IMR-90 (cell line): Measurements from ENCODE around the gene EBF3. TPM values are rescaled to one million over a fixed set of nuclear protein-coding genes. Genes with fewer than 3 reads are reported as not detected.

ENCODE experiments used
- ATAC-seq: fragments of 200-7000 bp; cut with Tn5 transposase; 2 replicates; pipeline ENCODE4 v1.9.1; 2020; ENCODE audit warnings: low read depth, mild to moderate bottlenecking, moderate library complexity
- BruUV-seq: library from RNA; stranded (reverse); fragments of 400-500 nt; replicated peaks from 2 replicates; lab custom pipeline; 2021; lab: Mats Ljungman, UMichigan
- CTCF ChIA-PET: fragments of 300-600 bp; formaldehyde crosslinking; extraction: SDS; loops from one replicate; lab custom pipeline; 2021; ENCODE audit warnings: antibody characterized with exemption; lab: Yijun Ruan, JAX
- POLR2A ChIA-PET: fragments of 300-600 bp; sonication (Branson Sonifier 250); formaldehyde crosslinking; loops from one replicate; lab custom pipeline; 2022; ENCODE audit warnings: antibody characterized with exemption; ENCODE audit not compliant: unreplicated experiment; lab: Charles Lee
- DNase-seq: peaks from one replicate; pipeline ENCODE4 v3.0.0; 2013
- H2AFZ ChIP-seq: replicated peaks from 2 replicates; pipeline ENCODE3; 2013; ENCODE audit warnings: low read length, mild to moderate bottlenecking; ENCODE audit not compliant: poor library complexity
- H2AK5ac ChIP-seq: 2 replicates; pipeline ENCODE4 v1.6.1; 2013; ENCODE audit warnings: low read depth, low read length, inconsistent platforms
- H2AK9ac ChIP-seq: replicated peaks from 2 replicates; pipeline ENCODE3; 2013; ENCODE audit warnings: mild to moderate bottlenecking, low read depth, low read length, moderate library complexity; ENCODE audit not compliant: poor library complexity
- H2BK120ac ChIP-seq: 2 replicates; pipeline ENCODE4 v1.6.1; 2013; ENCODE audit warnings: low read depth, low read length, inconsistent platforms
- H2BK15ac ChIP-seq: 3 replicates; pipeline ENCODE4 v1.6.1; 2013; ENCODE audit warnings: low read depth, low read length, inconsistent platforms
- H2BK20ac ChIP-seq: 2 replicates; pipeline ENCODE4 v1.6.1; 2013; ENCODE audit warnings: low read depth, mild to moderate bottlenecking, inconsistent platforms, low read length, moderate library complexity
- H2BK5ac ChIP-seq: 2 replicates; pipeline ENCODE4 v1.6.1; 2013; ENCODE audit warnings: mild to moderate bottlenecking, low read depth, low read length, inconsistent platforms; ENCODE audit not compliant: poor library complexity, severe bottlenecking
- H3K14ac ChIP-seq: replicated peaks from 2 replicates; pipeline ENCODE4 v1.6.1; 2013; ENCODE audit warnings: low read depth, low read length, inconsistent platforms
- H3K18ac ChIP-seq: 2 replicates; pipeline ENCODE4 v1.6.1; 2013; ENCODE audit warnings: low read depth, low read length, control low read depth
- H3K23ac ChIP-seq: 2 replicates; pipeline ENCODE4 v1.6.1; 2013; ENCODE audit warnings: low read depth, low read length, inconsistent platforms
- H3K27ac ChIP-seq: 2 replicates; pipeline ENCODE4 v1.5.1; 2013; ENCODE audit warnings: mild to moderate bottlenecking, control low read depth, low read length; ENCODE audit not compliant: insufficient read depth
- H3K27me3 ChIP-seq: 2 replicates; pipeline ENCODE4 v1.6.1; 2013; ENCODE audit warnings: low read length; ENCODE audit not compliant: control insufficient read depth, insufficient read depth
- H3K36me3 ChIP-seq: 2 replicates; pipeline ENCODE4 v1.6.1; 2013; ENCODE audit warnings: low read length, mixed read lengths; ENCODE audit not compliant: control insufficient read depth, insufficient read depth
- H3K4ac ChIP-seq: 2 replicates; pipeline ENCODE4 v1.6.1; 2013; ENCODE audit warnings: low read depth, low read length, inconsistent platforms
- H3K4me1 ChIP-seq: 2 replicates; pipeline ENCODE4 v1.6.1; 2013; ENCODE audit warnings: low read length, mixed read lengths; ENCODE audit not compliant: control insufficient read depth, insufficient read depth
- H3K4me2 ChIP-seq: 2 replicates; pipeline ENCODE4 v1.6.1; 2013; ENCODE audit warnings: low read depth, mild to moderate bottlenecking, control low read depth, low read length, moderate library complexity
- H3K4me3 ChIP-seq: 2 replicates; pipeline ENCODE4 v1.5.1; 2013; ENCODE audit warnings: low read depth, mild to moderate bottlenecking, control low read depth, low read length, moderate library complexity; ENCODE audit not compliant: insufficient read depth
- H3K56ac ChIP-seq: 2 replicates; pipeline ENCODE4 v1.6.1; 2013; ENCODE audit warnings: low read length, inconsistent platforms; ENCODE audit not compliant: insufficient read depth; ENCODE audit errors: extremely low read depth
- H3K79me1 ChIP-seq, 2 experiments: 2 replicates each; pipeline ENCODE4 v1.6.1; 2013; ENCODE audit warnings: low read length in 2 of 2, inconsistent platforms in 1 of 2, low read depth in 1 of 2
- H3K9ac ChIP-seq: 2 replicates; pipeline ENCODE4 v1.6.1; 2013; ENCODE audit warnings: low read depth, low read length, control low read depth
- H3K9me1 ChIP-seq: 2 replicates; pipeline ENCODE4 v1.6.1; 2013; ENCODE audit warnings: low read length, inconsistent platforms; ENCODE audit not compliant: insufficient read depth
- H3K9me3 ChIP-seq: 2 replicates; pipeline ENCODE4 v1.6.1; 2013; ENCODE audit warnings: low read length; ENCODE audit not compliant: control insufficient read depth, insufficient read depth
- H4K20me1 ChIP-seq: 2 replicates; pipeline ENCODE4 v1.6.1; 2013; ENCODE audit warnings: low read length, inconsistent platforms; ENCODE audit not compliant: insufficient read depth
- H4K5ac ChIP-seq: 2 replicates; pipeline ENCODE4 v1.6.1; 2013; ENCODE audit warnings: mild to moderate bottlenecking, low read depth, low read length, control low read depth
- H4K8ac ChIP-seq, 2 experiments: 2 replicates each; pipeline ENCODE4 v1.6.1; 2013; ENCODE audit warnings: low read depth in 2 of 2, low read length in 2 of 2, control low read depth in 1 of 2, inconsistent platforms in 1 of 2
- H4K91ac ChIP-seq: 2 replicates; pipeline ENCODE4 v1.6.1; 2013; ENCODE audit warnings: low read depth, low read length, inconsistent platforms; ENCODE audit not compliant: insufficient read depth
- CEBPB ChIP-seq: IDR thresholded peaks from 2 replicates; pipeline ENCODE4 v1.6.1; 2012; ENCODE audit warnings: low read depth, low read length, improper control_type of control experiment
- FOS ChIP-seq: fragments of 150-350 bp; IDR thresholded peaks from 2 replicates; pipeline ENCODE4 v1.6.1; 2016; ENCODE audit warnings: low read depth, low read length
- MAFK ChIP-seq: IDR thresholded peaks from 2 replicates; pipeline ENCODE4 v1.6.1; 2012; ENCODE audit warnings: low read depth, low read length, improper control_type of control experiment
- MXI1 ChIP-seq: IDR thresholded peaks from 2 replicates; pipeline ENCODE4 v1.6.1; 2012; ENCODE audit warnings: low read depth, mild to moderate bottlenecking, low read length, moderate library complexity, borderline replicate concordance
- NFE2L2 ChIP-seq: fragments of 150-350 bp; IDR thresholded peaks from 2 replicates; pipeline ENCODE4 v1.6.1; 2016; ENCODE audit warnings: low read depth, mild to moderate bottlenecking, low read length
- RFX5 ChIP-seq: IDR thresholded peaks from 2 replicates; pipeline ENCODE4 v1.8.0; 2012; ENCODE audit warnings: low read depth, mild to moderate bottlenecking, low read length, moderate library complexity
- SMC3 ChIP-seq: fragments of 150-350 bp; IDR thresholded peaks from 2 replicates; pipeline ENCODE4 v1.6.1; 2016; ENCODE audit warnings: low read depth, mild to moderate bottlenecking, antibody characterized with exemption, low read length, moderate library complexity
- USF2 ChIP-seq: fragments of 150-350 bp; IDR thresholded peaks from 2 replicates; pipeline ENCODE4 v1.6.1; 2017; ENCODE audit warnings: mild to moderate bottlenecking, antibody characterized with exemption, low read length, low read depth
- WGBS, 2 experiments: methylation state at CpG; one replicate each; pipeline versions ENCODE4 v1.1.5 to v1.1.7; 2013; ENCODE audit warnings: missing lambda C conversion rate in 2 of 2; ENCODE audit not compliant: insufficient read length in 1 of 2; ENCODE audit errors: extremely low coverage in 2 of 2; 5-methylcytosine and 5-hydroxymethylcytosine counted together
- dilution Hi-C: fragments of 300-500 bp; cut with HindIII; formaldehyde crosslinking; loops from one replicate; pipeline ENCODE4 v1.14.3; 2018; ENCODE audit warnings: low sequenced_read_pairs; ENCODE audit not compliant: unreplicated experiment
- in situ Hi-C: fragments of 300-500 bp; cut with MboI; formaldehyde crosslinking; loops from 3 replicates; pipeline ENCODE4 v1.14.3; 2019; ENCODE audit warnings: low sequenced_read_pairs, inconsistent platforms, mixed read lengths
- intact Hi-C: fragments of 100-400 bp; cut with micrococcal nuclease; formaldehyde crosslinking; loops from 2 replicates; pipeline ENCODE4 v1.10.0; 2022
- polyA plus RNA-seq, 3 experiments: library from polyadenylated mRNA; depleted of rRNA; stranded (reverse); fragments of >200 nt; gene quantifications; 2 replicates each; pipeline ENCODE4 v1.2.3, GENCODE V29; 2012; ENCODE audit warnings: low replicate concordance in 1 of 3
- total RNA-seq: library from RNA; depleted of rRNA; stranded (reverse); fragments of >200 nt; gene quantifications from 2 replicates; pipeline ENCODE4 v1.2.3, GENCODE V29; 2012

The EBF3 gene
- total and polyA plus RNA-seq, 2 of the 4 experiments (the other 2 are of a cell fraction), result 0.36 to 0.70 TPM

- DNase-seq (no peak), ATAC-seq (no peak)
- Histone ChIP-seq H3K9ac (no peak overlapping the region), H4K5ac (no peak overlapping the region), H2BK120ac (no peak overlapping the region), H2AK9ac (no peak overlapping the region), H3K4me3 (no peak overlapping the region), H4K20me1 (no peaks in the 10 kb centered on the region), H3K4me1 (peaks cover 2% of the 10 kb centered on the region; the same call in 1 of the 2 replicates), H2BK15ac (no peak overlapping the region), H4K91ac (no peak overlapping the region), H3K79me1 (no peaks in the 10 kb centered on the region), H3K27me3 (peaks cover 33% of the 10 kb centered on the region), H3K23ac (no peak overlapping the region), H3K4me2 (no peak overlapping the region), H2BK20ac (no peak overlapping the region), H3K9me3 (no peaks in the 10 kb centered on the region), H2AK5ac (no peak overlapping the region), H3K9me1 (no peaks in the 10 kb centered on the region), H3K4ac (no peak overlapping the region), H4K8ac (no peak overlapping the region), H3K27ac (no peak overlapping the region), H3K36me3 (peaks cover 5% of the 10 kb centered on the region; the same call in 1 of the 2 replicates), H3K18ac (no peak overlapping the region), H2AFZ (no peak overlapping the region), H3K56ac (no peak overlapping the region), H3K14ac (no peak overlapping the region), H2BK5ac (no peak overlapping the region)
- in situ Hi-C loops, result no loop called here
- WGBS, 2 experiments, result no CpG with 5 or more reads among the region's 18 CpGs
- TF ChIP-seq RFX5 (no peak), SMC3 (no peak), USF2 (no peak), NFE2L2 (no peak), FOS (no peak), CEBPB (no peak), MXI1 (no peak), MAFK (no peak)
- dilution Hi-C loops, result no loop called here
- no TSS peak for BruUV-seq
- ChIA-PET CTCF (no interaction called here), POLR2A (no interaction called here)
- intact Hi-C loops, result loop anchor here (5.0 to 10.0 kb wide), 2 partner anchors 632 to 860 kb away; no protein-coding TSS in a partner anchor
Measured at GRCh38 chr10:129956876-129957673, 7.0 kb downstream of the EBF3 start.
